H1 (cell line): ENCODE results near the gene UBQLN4. TPM values are rescaled to one million over a fixed set of nuclear protein-coding genes. Genes with fewer than 3 reads are reported as not detected.

Experiments
- CTCF ChIA-PET: fragments of 300-600 bp; sonication (Branson Sonifier 250); formaldehyde crosslinking; loops from one replicate; lab custom pipeline; 2021; ENCODE audit not compliant: partially characterized antibody; lab: Charles Lee
- POLR2A ChIA-PET: fragments of 300-600 bp; sonication (Branson Sonifier 250); formaldehyde crosslinking; loops from one replicate; lab custom pipeline; 2021; ENCODE audit warnings: inconsistent platforms; ENCODE audit not compliant: partially characterized antibody; lab: Charles Lee
- DNase-seq, 2 experiments: peaks; one replicate each; pipeline versions ENCODE4 v3.0.0 to v3.0.0-alpha.2; 2010 to 2022; ENCODE audit warnings: low spot score in 2 of 2, low read depth in 1 of 2, mixed read lengths in 1 of 2
- FAIRE-seq: peaks from 2 replicates; lab custom pipeline; 2011; peaks lifted over from hg19 to GRCh38; lab: Jason Lieb, UNC
- H2AFZ ChIP-seq: 2 replicates; pipeline ENCODE4 v1.8.1; 2012; ENCODE audit warnings: low read length, inconsistent platforms
- H2AK5ac ChIP-seq: 2 replicates; pipeline ENCODE4 v1.6.1; 2013; ENCODE audit warnings: low read depth, low read length
- H2BK120ac ChIP-seq: replicated peaks from 2 replicates; pipeline ENCODE3; 2013; ENCODE audit warnings: low read depth, low read length, inconsistent platforms
- H2BK12ac ChIP-seq: 2 replicates; pipeline ENCODE4 v1.6.1; 2013; ENCODE audit warnings: low read depth, low read length
- H2BK15ac ChIP-seq: 2 replicates; pipeline ENCODE4 v1.6.1; 2013; ENCODE audit warnings: low read length
- H2BK20ac ChIP-seq: 2 replicates; pipeline ENCODE4 v1.6.1; 2013; ENCODE audit warnings: low read length
- H2BK5ac ChIP-seq: 2 replicates; pipeline ENCODE4 v1.6.1; 2013; ENCODE audit warnings: low read depth, low read length
- H3K14ac ChIP-seq: 2 replicates; pipeline ENCODE4 v1.6.1; 2013; ENCODE audit warnings: inconsistent platforms; ENCODE audit not compliant: insufficient read length
- H3K18ac ChIP-seq: 2 replicates; pipeline ENCODE4 v1.6.1; 2013; ENCODE audit warnings: low read length; ENCODE audit errors: extremely low read depth
- H3K23ac ChIP-seq: 2 replicates; pipeline ENCODE4 v1.6.1; 2013; ENCODE audit warnings: inconsistent platforms; ENCODE audit not compliant: insufficient read length
- H3K23me2 ChIP-seq: 2 replicates; pipeline ENCODE4 v1.6.1; 2013; ENCODE audit warnings: low read depth, low read length
- H3K27ac ChIP-seq: 2 replicates; pipeline ENCODE4 v1.6.1; 2011; ENCODE audit warnings: low read depth, low read length, inconsistent platforms
- H3K27me3 ChIP-seq, 4 experiments: replicated peaks in 1 of 4; 1 replicate in 1 of 4; 2 replicates in 3 of 4; pipeline versions ENCODE4 v1.6.1 to v1.8.1; 2011 to 2013; ENCODE audit warnings: low read length in 3 of 4, mild to moderate bottlenecking in 3 of 4, inconsistent platforms in 2 of 4, mixed read lengths in 2 of 4, moderate library complexity in 1 of 4; ENCODE audit not compliant: control insufficient read depth in 3 of 4, insufficient read depth in 3 of 4; ENCODE audit errors: extremely low read depth in 1 of 4
- H3K36me3 ChIP-seq, 4 experiments: 2 replicates each; pipeline versions ENCODE4 v1.6.1 to v1.8.1; 2011 to 2013; ENCODE audit warnings: mild to moderate bottlenecking in 4 of 4, low read length in 3 of 4, moderate library complexity in 2 of 4, control low read depth in 1 of 4, inconsistent platforms in 1 of 4; ENCODE audit not compliant: insufficient read depth in 4 of 4, control insufficient read depth in 2 of 4
- H3K4ac ChIP-seq: replicated peaks from 2 replicates; pipeline ENCODE3; 2013; ENCODE audit warnings: low read length, low read depth, mixed read lengths, inconsistent platforms; ENCODE audit not compliant: insufficient read length
- H3K4me1 ChIP-seq, 4 experiments: replicated peaks in 1 of 4; 1 replicate in 1 of 4; 2 replicates in 3 of 4; pipeline versions ENCODE4 v1.6.1 to v1.8.1; 2011 to 2013; ENCODE audit warnings: low read length in 3 of 4, inconsistent platforms in 2 of 4, mixed read lengths in 1 of 4; ENCODE audit not compliant: insufficient read depth in 4 of 4, control insufficient read depth in 3 of 4
- H3K4me2 ChIP-seq, 2 experiments: 2 replicates each; pipeline versions ENCODE4 v1.6.1 to v1.8.1; 2011 to 2013; ENCODE audit warnings: low read depth in 2 of 2, low read length in 2 of 2, control low read depth in 1 of 2, inconsistent platforms in 1 of 2, mild to moderate bottlenecking in 1 of 2; ENCODE audit not compliant: insufficient read depth in 1 of 2
- H3K4me3 ChIP-seq, 4 experiments: fragments of 200-600, 300-600 bp in 1 of 4; sonication (generic), shearing (Covaris generic), sonication (Bioruptor Twin) in 1 of 4; 2 replicates each; pipeline versions ENCODE4 v1.5.1 to v1.8.1; 2011 to 2016; ENCODE audit warnings: low read length in 4 of 4, low read depth in 3 of 4, control low read depth in 2 of 4, inconsistent platforms in 2 of 4, mild to moderate bottlenecking in 2 of 4, mixed read lengths in 1 of 4, moderate library complexity in 1 of 4; ENCODE audit not compliant: insufficient read depth in 2 of 4; ENCODE audit errors: extremely low read depth in 1 of 4
- H3K56ac ChIP-seq: replicated peaks from 2 replicates; pipeline ENCODE3; 2013; ENCODE audit warnings: low read depth, mild to moderate bottlenecking, mixed read lengths, low read length, inconsistent platforms; ENCODE audit not compliant: insufficient read length
- H3K79me1 ChIP-seq: 2 replicates; pipeline ENCODE4 v1.6.1; 2013; ENCODE audit warnings: low read depth, low read length, control low read depth
- H3K79me2 ChIP-seq, 2 experiments: 2 replicates each; pipeline versions ENCODE4 v1.6.1 to v1.8.1; 2012 to 2013; ENCODE audit warnings: low read length in 2 of 2, mild to moderate bottlenecking in 2 of 2, inconsistent platforms in 1 of 2; ENCODE audit not compliant: insufficient read depth in 2 of 2, control insufficient read depth in 1 of 2
- H3K9ac ChIP-seq, 4 experiments: replicated peaks in 1 of 4; 1 replicate in 1 of 4; 2 replicates in 3 of 4; pipeline versions ENCODE4 v1.6.1 to v1.8.1; 2011 to 2013; ENCODE audit warnings: low read depth in 3 of 4, low read length in 3 of 4, control low read depth in 2 of 4, mild to moderate bottlenecking in 2 of 4, moderate library complexity in 2 of 4, inconsistent platforms in 1 of 4; ENCODE audit errors: extremely low read depth in 1 of 4
- H3K9me3 ChIP-seq, 2 experiments: 2 replicates each; pipeline versions ENCODE4 v1.6.1 to v1.8.1; 2012 to 2013; ENCODE audit warnings: mild to moderate bottlenecking in 2 of 2, moderate library complexity in 2 of 2, control low read depth in 1 of 2, inconsistent platforms in 1 of 2, low read depth in 1 of 2, low read length in 1 of 2, mixed read lengths in 1 of 2; ENCODE audit not compliant: insufficient read depth in 2 of 2
- H4K20me1 ChIP-seq, 2 experiments: replicated peaks in 1 of 2; 2 replicates each; pipeline versions ENCODE3 to v1.8.1; 2011 to 2013; ENCODE audit warnings: inconsistent platforms in 2 of 2, low read length in 2 of 2, mild to moderate bottlenecking in 1 of 2; ENCODE audit not compliant: insufficient read depth in 2 of 2, control insufficient read depth in 1 of 2
- H4K5ac ChIP-seq: 2 replicates; pipeline ENCODE4 v1.6.1; 2013; ENCODE audit warnings: low read length, low read depth, mixed read lengths, inconsistent platforms; ENCODE audit not compliant: insufficient read length
- H4K8ac ChIP-seq: 2 replicates; pipeline ENCODE4 v1.8.0; 2013; ENCODE audit warnings: mild to moderate bottlenecking, moderate library complexity, low read length, inconsistent platforms; ENCODE audit not compliant: insufficient read depth; ENCODE audit errors: extremely low read depth
- H4K91ac ChIP-seq: replicated peaks from 2 replicates; pipeline ENCODE3; 2013; ENCODE audit warnings: low read length, mixed read lengths, inconsistent platforms; ENCODE audit not compliant: insufficient read length
- ASH2L ChIP-seq: fragments of 200-600, 300-600 bp; sonication (generic); IDR thresholded peaks from one replicate; pipeline ENCODE4 v1.7.1; 2017; ENCODE audit warnings: low read length
- BACH1 ChIP-seq: IDR thresholded peaks from 2 replicates; pipeline ENCODE4 v1.6.1; 2012; ENCODE audit warnings: low read length, improper control_type of control experiment
- CBX8 ChIP-seq: fragments of 300-800, 300-1000 bp; sonication (generic); IDR thresholded peaks from 2 replicates; pipeline ENCODE4 v1.7.1; 2016; ENCODE audit warnings: low read depth, low read length, borderline replicate concordance
- JUN ChIP-seq: IDR thresholded peaks from 2 replicates; pipeline ENCODE4 v1.6.1; 2011; ENCODE audit warnings: low read depth, mild to moderate bottlenecking, improper control_type of control experiment, low read length
- PHF8 ChIP-seq: fragments of 200-600 bp; sonication (generic); conservative IDR thresholded peaks from 2 replicates; pipeline ENCODE4 v1.7.1; 2012; ENCODE audit warnings: low read depth, mild to moderate bottlenecking, inconsistent platforms, low read length, moderate library complexity
- POLR2A ChIP-seq, 2 experiments: IDR thresholded peaks; 1 replicate in 1 of 2; 2 replicates in 1 of 2; pipeline ENCODE4 v1.6.1; 2011; ENCODE audit warnings: low read depth in 2 of 2, low read length in 2 of 2, mild to moderate bottlenecking in 2 of 2; ENCODE audit errors: control extremely low read depth in 1 of 2
- RFX5 ChIP-seq: IDR thresholded peaks from 2 replicates; pipeline ENCODE4 v1.6.1; 2011; ENCODE audit warnings: low read depth, low read length, improper control_type of control experiment, borderline replicate concordance
- RNF2 ChIP-seq: fragments of 200-900, 300-1000 bp; sonication (generic); IDR thresholded peaks from 2 replicates; pipeline ENCODE4 v1.7.1; 2016; ENCODE audit warnings: borderline replicate concordance, low read depth, mild to moderate bottlenecking, antibody characterized with exemption, low read length; ENCODE audit not compliant: poor library complexity, severe bottlenecking; ENCODE audit errors: missing control alignments
- SIX5 ChIP-seq: IDR thresholded peaks from 2 replicates; pipeline ENCODE4 v1.6.1; 2011; ENCODE audit warnings: mild to moderate bottlenecking, low read depth, low read length
- TCF12 ChIP-seq: IDR thresholded peaks from 2 replicates; pipeline ENCODE4 v1.6.1; 2011; ENCODE audit warnings: low read depth, mild to moderate bottlenecking, low read length
- WGBS, 2 experiments: shearing (Covaris generic) in 1 of 2; methylation state at CpG; one replicate each; pipeline versions ENCODE4 v1.1.6 to v1.1.7; 2013 to 2015; ENCODE audit warnings: low lambda C conversion rate in 2 of 2, mixed read lengths in 2 of 2, inconsistent platforms in 1 of 2, low coverage in 1 of 2, missing lambda C conversion rate in 1 of 2; ENCODE audit not compliant: insufficient replicate concordance in 2 of 2, insufficient coverage in 1 of 2, insufficient read length in 1 of 2; ENCODE audit errors: extremely low coverage in 1 of 2, missing lambda C conversion rate in 1 of 2; 5-methylcytosine and 5-hydroxymethylcytosine counted together
- polyA plus RNA-seq, 7 experiments: library from polyadenylated mRNA; depleted of rRNA in 3 of 7; stranded (reverse) in 5 of 7; unstranded in 2 of 7; fragments of >200 nt in 5 of 7; fragments of 200-250 nt in 2 of 7; gene quantifications; 1 replicate in 5 of 7; 2 replicates in 1 of 7; 4 replicates in 1 of 7; pipeline versions ENCODE4 v1.2.1 to v1.2.3, GENCODE V29; 2011 to 2013; ENCODE audit warnings: missing spikeins in 2 of 7, mixed read lengths in 2 of 7
- total RNA-seq: library from RNA; stranded (reverse); fragmentation: NEBNext Ultra II Directional; extraction: Animal tissue kit (Norgen Biotek cat#: 25700); gene quantifications from 2 replicates; pipeline ENCODE4 v1.2.1, GENCODE V29; 2021

The UBQLN4 gene
- total and polyA plus RNA-seq, 2 of the 8 experiments (the other 6 are each of a cell fraction or from before 2014, with no cell fraction given) = 37.7 to 52.0 TPM

GRCh38 chr1:156063997-156064285 lies 10.3 kb upstream of the UBQLN4 start:
- WGBS, 2 experiments = 80% methylated on average over 2 of the region's 2 CpGs; no CpG with 5 or more reads in 1 of the 2 experiments
- no peaks in the 10 kb centered on the region for H3K9me3 ChIP-seq
- no peak overlapping the region for H3K56ac ChIP-seq
- H2AK5ac ChIP-seq = no peak overlapping the region
- H2BK120ac ChIP-seq = no peak overlapping the region
- H4K91ac ChIP-seq = no peak overlapping the region
- H2BK5ac ChIP-seq = no peak overlapping the region
- H3K14ac ChIP-seq = no peak overlapping the region
- CTCF ChIA-PET = interaction anchor here (0.7 to 10.0 kb wide), 14 partner anchors 9 to 126 kb away, joined by 3 to 139 read pairs (median 6); partner anchors contain the start of genes LAMTOR2 and UBQLN4
- H3K4me1 ChIP-seq = peaks cover 0 to 20% (median 11%) of the 10 kb centered on the region in 4 experiments; a peak in 6 of 7 replicates
- no peak overlapping the region for H3K4me3 ChIP-seq
- no peak overlapping the region for H3K9ac ChIP-seq
- peaks cover 6% of the 10 kb centered on the region for H3K23me2 ChIP-seq
- peaks cover 3 to 12% of the 10 kb centered on the region in 2 experiments for H4K20me1 ChIP-seq
- H4K8ac ChIP-seq = no peak overlapping the region
- H3K4me2 ChIP-seq = no peak overlapping the region
- no peak overlapping the region for H2BK20ac ChIP-seq
- H3K27ac ChIP-seq = no peak overlapping the region
- H3K36me3 ChIP-seq = 0 out of 8 replicates have a peak, but pooled peaks cover 0 to 2% (median 0%) of the 10 kb centered on the region in 4 experiments
- H3K23ac ChIP-seq = no peak overlapping the region
- H2AFZ ChIP-seq = no peak overlapping the region
- DNase-seq (no peak), FAIRE-seq (no peak)
- peaks cover 0 to 4% of the 10 kb centered on the region in 2 experiments; a peak in 1 of 4 replicates for H3K79me2 ChIP-seq
- no peak overlapping the region for H2BK12ac ChIP-seq
- H2BK15ac ChIP-seq = no peak overlapping the region
- no peak overlapping the region for H4K5ac ChIP-seq
- H3K18ac ChIP-seq = no peak overlapping the region
- H3K79me1 ChIP-seq = no peaks in the 10 kb centered on the region
- H3K4ac ChIP-seq = no peak overlapping the region
- POLR2A ChIA-PET = interaction anchor here (0.8 to 7.3 kb wide), 8 partner anchors 8 to 86 kb away, joined by 3 to 37 read pairs (median 5); partner anchors contain the start of genes ARHGEF2, LAMTOR2, MEX3A and UBQLN4
- H3K27me3 ChIP-seq = no peaks in the 10 kb centered on the region
- no peak for TF ChIP-seq POLR2A (IDR thresholded peaks at IDR 0.05; ENCODE audit: control extremely low read depth in 1 of 2, low read depth in 2 of 2, low read length in 2 of 2)
- TF ChIP-seq JUN = no peak
- TF ChIP-seq RNF2 = no peak
- TF ChIP-seq RFX5 = no peak
- TF ChIP-seq PHF8 = no peak
- TF ChIP-seq CBX8 = no peak
- TF ChIP-seq BACH1 = no peak
- TF ChIP-seq ASH2L = no peak
- no peak for TF ChIP-seq SIX5
- TF ChIP-seq TCF12 = no peak
